A549 (cell line): Measurements from ENCODE around the gene RAB10. TPM values are rescaled to one million over a fixed set of nuclear protein-coding genes. Genes with fewer than 3 reads are reported as not detected.
A peak's percentile ranks its signal among the peaks of the same experiment; 100 is the strongest.

Experiments used
- ATAC-seq, 2 experiments: fragments of 200-7000 bp in 1 of 2; fragments of >200 bp in 1 of 2; cut with Nextera tagmentation in 1 of 2; cut with Tn5 transposase in 1 of 2; 3 replicates each; pipeline versions ENCODE4 v1.8.0 to v1.9.1; 2018 to 2020; ENCODE audit warnings: mild to moderate bottlenecking in 1 of 2, moderate library complexity in 1 of 2
- CTCF ChIA-PET: fragments of 300-600 bp; sonication (Branson Sonifier 250); formaldehyde crosslinking; extraction: SDS; loops from one replicate; lab custom pipeline; 2021; ENCODE audit warnings: antibody characterized with exemption, inconsistent platforms; lab: Yijun Ruan, JAX
- POLR2A ChIA-PET: fragments of 350-600 bp; formaldehyde crosslinking; extraction: SDS; loops from one replicate; lab custom pipeline; 2021; ENCODE audit warnings: antibody characterized with exemption, inconsistent platforms; lab: Yijun Ruan, JAX
- DNase-seq, 2 experiments: peaks; one replicate each; pipeline versions ENCODE4 v3.0.0 to v3.0.0-alpha.2; 2011 to 2016; ENCODE audit warnings: low read depth in 1 of 2, low spot score in 1 of 2
- FAIRE-seq: peaks from 2 replicates; lab custom pipeline; 2011; peaks lifted over from hg19 to GRCh38; lab: Jason Lieb, UNC
- H3K27ac ChIP-seq, 2 experiments: fragments of >200 bp; sonication (Bioruptor Twin); formaldehyde crosslinking; 3 replicates each; pipeline ENCODE4 v1.5.1; 2016 to 2017
- H3K4me1 ChIP-seq: fragments of >200 bp; sonication (Bioruptor Twin); formaldehyde crosslinking; 3 replicates; pipeline ENCODE4 v1.6.1; 2016
- H3K4me2 ChIP-seq: fragments of >200 bp; sonication (Bioruptor Twin); formaldehyde crosslinking; 3 replicates; pipeline ENCODE4 v1.6.1; 2016
- H3K4me3 ChIP-seq: fragments of >200 bp; sonication (Bioruptor Twin); formaldehyde crosslinking; 3 replicates; pipeline ENCODE4 v1.5.1; 2016
- H3K9me3 ChIP-seq: fragments of >200 bp; sonication (Bioruptor Twin); formaldehyde crosslinking; 3 replicates; pipeline ENCODE4 v1.6.1; 2016
- CEBPB ChIP-seq, 2 experiments: fragments of >200 bp in 1 of 2; sonication (Bioruptor Twin) in 1 of 2; formaldehyde crosslinking in 1 of 2; IDR thresholded peaks; 2 replicates each; pipeline ENCODE4 v1.6.1; 2012 to 2016
- ESRRA ChIP-seq: fragments of 150-350 bp; IDR thresholded peaks from 2 replicates; pipeline ENCODE4 v1.6.1; 2014; ENCODE audit warnings: mild to moderate bottlenecking, low read length, borderline replicate concordance
- FOSB ChIP-seq: fragments of 250-450 bp; sonication (Bioruptor Pico); IDR thresholded peaks from 2 replicates; pipeline ENCODE4 v1.5.0; 2020; ENCODE audit warnings: mild to moderate bottlenecking, moderate library complexity
- HES2 ChIP-seq: fragments of >200 bp; sonication (Bioruptor Twin); formaldehyde crosslinking; IDR thresholded peaks from 2 replicates; pipeline ENCODE4 v1.6.1; 2016
- HOXA7 ChIP-seq: fragments of 250-450 bp; sonication (Bioruptor Pico); IDR thresholded peaks from 2 replicates; pipeline ENCODE4 v1.5.0; 2020; ENCODE audit warnings: mild to moderate bottlenecking, moderate library complexity
- HOXB5 ChIP-seq: fragments of 250-450 bp; sonication (Bioruptor Pico); IDR thresholded peaks from 2 replicates; pipeline ENCODE4 v1.5.0; 2020; ENCODE audit warnings: mild to moderate bottlenecking, moderate library complexity
- MAFK ChIP-seq: fragments of 450-650 bp; IDR thresholded peaks from 2 replicates; pipeline ENCODE4 v1.6.1; 2014; ENCODE audit not compliant: partially characterized antibody
- NR3C1 ChIP-seq: fragments of >200 bp; sonication (Bioruptor Twin); formaldehyde crosslinking; IDR thresholded peaks from 3 replicates; pipeline ENCODE4 v1.6.1; 2017
- ZNF302 ChIP-seq: fragments of 250-450 bp; sonication (Bioruptor Pico); IDR thresholded peaks from 2 replicates; pipeline ENCODE4 v1.9.0; 2021; ENCODE audit warnings: inconsistent platforms, mild to moderate bottlenecking, moderate library complexity
- WGBS: methylation state at CpG from one replicate; pipeline ENCODE4 v1.1.6; 2017; ENCODE audit errors: missing lambda C conversion rate; 5-methylcytosine and 5-hydroxymethylcytosine counted together
- polyA plus RNA-seq, 4 experiments: library from polyadenylated mRNA; depleted of rRNA in 3 of 4; stranded (reverse); fragments of >200 nt; fragmentation: RNase III in 1 of 4; extraction: RNeasy Plus Mini Kit Qiagen cat#74134 plus additional on column Dnase treatment in 1 of 4; gene quantifications; 2 replicates in 3 of 4; 3 replicates in 1 of 4; pipeline ENCODE4 v1.2.3, GENCODE V29; 2011 to 2017
- small RNA-seq, 6 experiments: library from RNA; depleted of rRNA; stranded (forward); fragments of <200 nt; gene quantifications; one replicate each; pipeline ENCODE3, GENCODE V24; 2012
- TF ChIP-seq, protein P1 (sequence below): fragments of >200 bp; sonication (Bioruptor Twin); formaldehyde crosslinking; IDR thresholded peaks from 3 replicates; pipeline ENCODE4 v1.6.1; 2016

Gene RAB10
- polyA plus RNA-seq, 2 of the 4 experiments (the other 2 are of a cell fraction): 272 to 692 TPM

GRCh38 chr2:26185954-26186770, 152.3 kb downstream of the RAB10 start:
- CTCF ChIA-PET: interaction anchor here (1.0 to 5.4 kb wide), 16 partner anchors 8 to 307 kb away, joined by 3 to 77 read pairs (median 8); partner anchors contain the start of genes ASXL2 and GAREM2
- Histone ChIP-seq H3K4me3 (no peak overlapping the region), H3K4me2 (peak overlapping the region; percentile 88), H3K9me3 (no peaks in the 10 kb centered on the region)
- WGBS: 96% methylated on average over 16 of the region's 16 CpGs
- no peak for TF ChIP-seq FOSB (CRISPR knock-in tag)
- no peak for TF ChIP-seq NR3C1
- no peak for TF ChIP-seq CEBPB (IDR thresholded peaks at IDR 0.05)
- no peak for TF ChIP-seq HES2
- no peak for TF ChIP-seq ZNF302 (CRISPR knock-in tag)
- TF ChIP-seq ESRRA: no peak
- no peak for TF ChIP-seq HOXA7 (CRISPR knock-in tag)
- TF ChIP-seq, protein P1, sequence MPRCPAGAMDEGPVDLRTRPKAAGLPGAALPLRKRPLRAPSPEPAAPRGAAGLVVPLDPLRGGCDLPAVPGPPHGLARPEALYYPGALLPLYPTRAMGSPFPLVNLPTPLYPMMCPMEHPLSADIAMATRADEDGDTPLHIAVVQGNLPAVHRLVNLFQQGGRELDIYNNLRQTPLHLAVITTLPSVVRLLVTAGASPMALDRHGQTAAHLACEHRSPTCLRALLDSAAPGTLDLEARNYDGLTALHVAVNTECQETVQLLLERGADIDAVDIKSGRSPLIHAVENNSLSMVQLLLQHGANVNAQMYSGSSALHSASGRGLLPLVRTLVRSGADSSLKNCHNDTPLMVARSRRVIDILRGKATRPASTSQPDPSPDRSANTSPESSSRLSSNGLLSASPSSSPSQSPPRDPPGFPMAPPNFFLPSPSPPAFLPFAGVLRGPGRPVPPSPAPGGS: no peak
- no peak for TF ChIP-seq MAFK
- TF ChIP-seq HOXB5 (CRISPR knock-in tag): no peak
- TF ChIP-seq, all 56 proteins: peak for 0
- DNase-seq (no peak), FAIRE-seq (no peak), ATAC-seq (no peak)
- Histone ChIP-seq H3K4me1 (peaks cover 7% of the 10 kb centered on the region; the same call in 2 of the 3 replicates), H3K27ac (no peak overlapping the region)
- POLR2A ChIA-PET: no interaction called here

Small RNA genes within 50 kb of the gene (small RNA-seq; reads per million reads assigned to genes)
- gene RNU6-942P: 0 reads per million in 6 experiments
- 0 reads per million in 6 experiments for gene UQCRHP2

Other genes with a start within 250 kb of the RAB10 start
- 26.4 and 26.6 TPM in 2 replicates for gene ASXL2, start 155.6 kb upstream of the RAB10 start, polyA plus RNA-seq (2011; rRNA removed)
- gene ASXL2, start 155.6 kb upstream of the RAB10 start, polyA plus RNA-seq (2017; fragmentation: RNase III; extraction: RNeasy Plus Mini Kit Qiagen cat#74134 plus additional on column Dnase treatment): 9.9 to 10.5 TPM (median 10.3 TPM) in 3 replicates
- gene KIF3C, start 51.6 kb upstream of the RAB10 start, polyA plus RNA-seq (2011; rRNA removed): 17.1 and 20.1 TPM in 2 replicates
- gene KIF3C, start 51.6 kb upstream of the RAB10 start, polyA plus RNA-seq (2017; fragmentation: RNase III; extraction: RNeasy Plus Mini Kit Qiagen cat#74134 plus additional on column Dnase treatment): 57.4 to 80.8 TPM (median 77.4 TPM) in 3 replicates
- gene GAREM2, start 139.0 kb downstream of the RAB10 start, polyA plus RNA-seq (2011; rRNA removed): 5.1 and 6.6 TPM in 2 replicates
- 4.5 to 5.9 TPM (median 5.6 TPM) in 3 replicates for gene GAREM2, start 139.0 kb downstream of the RAB10 start, polyA plus RNA-seq (2017; fragmentation: RNase III; extraction: RNeasy Plus Mini Kit Qiagen cat#74134 plus additional on column Dnase treatment)
- 161 and 174 TPM in 2 replicates for gene HADHA, start 210.5 kb downstream of the RAB10 start, polyA plus RNA-seq (2011; rRNA removed)
- 122 to 123 TPM (median 122 TPM) in 3 replicates for gene HADHA, start 210.5 kb downstream of the RAB10 start, polyA plus RNA-seq (2017; fragmentation: RNase III; extraction: RNeasy Plus Mini Kit Qiagen cat#74134 plus additional on column Dnase treatment)
- gene HADHB, start 210.9 kb downstream of the RAB10 start, polyA plus RNA-seq (2011; rRNA removed): 161 and 173 TPM in 2 replicates
- gene HADHB, start 210.9 kb downstream of the RAB10 start, polyA plus RNA-seq (2017; fragmentation: RNase III; extraction: RNeasy Plus Mini Kit Qiagen cat#74134 plus additional on column Dnase treatment): 93.1 to 102 TPM (median 95.4 TPM) in 3 replicates